ENCODE results near the gene PPP1R37. TPM values are rescaled to one million over a fixed set of nuclear protein-coding genes. Genes with fewer than 3 reads are reported as not detected.

The PPP1R37 gene
- total RNA-seq, 1 experiment from 2014 or later: 19.4 TPM

GRCh38 chr19:45163156-45163555 is 70.2 kb downstream of the PPP1R37 start:
- no peak for DNase-seq
- no peaks in the 10 kb centered on the region for H3K36me3 ChIP-seq
- peaks cover 35% of the 10 kb centered on the region for H3K27me3 ChIP-seq
- peaks cover 13% of the 10 kb centered on the region; the same call in 1 of the 2 replicates for H3K4me1 ChIP-seq
- H3K27ac ChIP-seq: no peak overlapping the region
- no peaks in the 10 kb centered on the region for H3K9me3 ChIP-seq (replicated peaks)
- no peak overlapping the region for H3K4me3 ChIP-seq

GRCh38 chr19:45163751-45164460 is 70.9 kb downstream of the PPP1R37 start:
- Histone ChIP-seq H3K4me1 (peaks cover 13% of the 10 kb centered on the region; the same call in 1 of the 2 replicates), H3K9me3 (replicated peaks) (no peaks in the 10 kb centered on the region), H3K27ac (no peak overlapping the region), H3K36me3 (no peaks in the 10 kb centered on the region), H3K27me3 (peaks cover 28% of the 10 kb centered on the region), H3K4me3 (no peak overlapping the region)
- DNase-seq: no peak

- H3K4me3 ChIP-seq: no peak overlapping the region
- H3K9me3 ChIP-seq (replicated peaks): no peaks in the 10 kb centered on the region
- DNase-seq: peak; percentile 81 to 85
- H3K27ac ChIP-seq: no peak overlapping the region
- H3K4me1 ChIP-seq: peaks cover 13% of the 10 kb centered on the region; the same call in 1 of the 2 replicates
- H3K27me3 ChIP-seq: peaks cover 19% of the 10 kb centered on the region
- H3K36me3 ChIP-seq: no peaks in the 10 kb centered on the region
Measured at GRCh38 chr19:45164577-45165335, 71.8 kb downstream of the PPP1R37 start.

- H3K4me3 ChIP-seq: no peak overlapping the region
- H3K27me3 ChIP-seq: peaks cover 6% of the 10 kb centered on the region; the same call in 1 of the 2 replicates
- no peaks in the 10 kb centered on the region for H3K9me3 ChIP-seq (replicated peaks)
- peak; percentile 46 to 58 for DNase-seq
- H3K4me1 ChIP-seq: peaks cover 13% of the 10 kb centered on the region; the same call in 1 of the 2 replicates
- H3K36me3 ChIP-seq: no peaks in the 10 kb centered on the region
- no peak overlapping the region for H3K27ac ChIP-seq
Measured at GRCh38 chr19:45166723-45167252, 73.8 kb downstream of the PPP1R37 start.

- Histone ChIP-seq H3K4me1 (peaks cover 13% of the 10 kb centered on the region; the same call in 1 of the 2 replicates), H3K9me3 (replicated peaks) (no peaks in the 10 kb centered on the region)
- DNase-seq: no peak
Measured at GRCh38 chr19:45168767-45169351, 75.9 kb downstream of the PPP1R37 start.

GRCh38 chr19:45169602-45170001 is 76.6 kb downstream of the PPP1R37 start:
- no peak for DNase-seq
- Histone ChIP-seq H3K4me1 (peaks cover 13% of the 10 kb centered on the region; the same call in 1 of the 2 replicates), H3K4me3 (no peak overlapping the region), H3K27me3 (no peaks in the 10 kb centered on the region), H3K36me3 (no peaks in the 10 kb centered on the region), H3K9me3 (replicated peaks) (no peaks in the 10 kb centered on the region), H3K27ac (no peak overlapping the region)

More at GRCh38 chr19:45168767-45169351, 75.9 kb downstream of the PPP1R37 start:
- no peak overlapping the region for H3K27ac ChIP-seq
- no peaks in the 10 kb centered on the region for H3K36me3 ChIP-seq
- no peak overlapping the region for H3K4me3 ChIP-seq
- H3K27me3 ChIP-seq: no peaks in the 10 kb centered on the region

GRCh38 chr19:45170146-45171106 is 77.4 kb downstream of the PPP1R37 start:
- Histone ChIP-seq H3K27ac (no peak overlapping the region), H3K4me3 (no peak overlapping the region), H3K27me3 (no peaks in the 10 kb centered on the region), H3K4me1 (peaks cover 9% of the 10 kb centered on the region; the same call in 1 of the 2 replicates), H3K9me3 (replicated peaks) (no peaks in the 10 kb centered on the region), H3K36me3 (no peaks in the 10 kb centered on the region)
- DNase-seq: no peak

- H3K36me3 ChIP-seq: no peaks in the 10 kb centered on the region
- no peak for DNase-seq
- no peaks in the 10 kb centered on the region for H3K9me3 ChIP-seq (replicated peaks)
- no peak overlapping the region for H3K4me3 ChIP-seq
- no peak overlapping the region for H3K27ac ChIP-seq
- H3K27me3 ChIP-seq: no peaks in the 10 kb centered on the region
- peaks cover 9% of the 10 kb centered on the region; the same call in 1 of the 2 replicates for H3K4me1 ChIP-seq
Measured at GRCh38 chr19:45171211-45171623, 78.2 kb downstream of the PPP1R37 start.

- H3K9me3 ChIP-seq (replicated peaks): no peaks in the 10 kb centered on the region
- no peak for DNase-seq
- H3K4me3 ChIP-seq: no peak overlapping the region
- H3K27ac ChIP-seq: no peak overlapping the region
- H3K36me3 ChIP-seq: no peaks in the 10 kb centered on the region
- H3K27me3 ChIP-seq: no peaks in the 10 kb centered on the region
- H3K4me1 ChIP-seq: peaks cover 2% of the 10 kb centered on the region; the same call in 1 of the 2 replicates
Measured at GRCh38 chr19:45172173-45172572, 79.2 kb downstream of the PPP1R37 start.

- no peak overlapping the region for H3K4me3 ChIP-seq
- H3K4me1 ChIP-seq: no peaks in the 10 kb centered on the region
- H3K27ac ChIP-seq: no peak overlapping the region
- H3K27me3 ChIP-seq: no peaks in the 10 kb centered on the region
- H3K36me3 ChIP-seq: no peaks in the 10 kb centered on the region
- no peak for DNase-seq
- no peaks in the 10 kb centered on the region for H3K9me3 ChIP-seq (replicated peaks)
Measured at GRCh38 chr19:45172611-45173208, 79.7 kb downstream of the PPP1R37 start.

- DNase-seq: peak; percentile 55 to 70
- Histone ChIP-seq H3K27me3 (no peaks in the 10 kb centered on the region), H3K27ac (no peak overlapping the region), H3K4me1 (no peaks in the 10 kb centered on the region), H3K4me3 (no peak overlapping the region), H3K9me3 (replicated peaks) (no peaks in the 10 kb centered on the region), H3K36me3 (no peaks in the 10 kb centered on the region)
Measured at GRCh38 chr19:45173816-45174215, 80.8 kb downstream of the PPP1R37 start.

GRCh38 chr19:45175515-45176345 is 82.8 kb downstream of the PPP1R37 start:
- Histone ChIP-seq H3K9me3 (replicated peaks) (no peaks in the 10 kb centered on the region), H3K27me3 (no peaks in the 10 kb centered on the region)

GRCh38 chr19:45177817-45178261 is 84.9 kb downstream of the PPP1R37 start, which contains the start of gene TRAPPC6A:
Gene TRAPPC6A, minus strand, starts transcription at chr19:45178237. Its CDS starts 19 bp downstream, at chr19:45178218.
- peak in 1 of 2 experiments; percentile 36 for DNase-seq
- peak within 1 kb of the TSS; percentile 37 for H3K27ac ChIP-seq
- H3K4me1 ChIP-seq: no peaks in the 10 kb centered on the region
- no peaks in the 10 kb centered on the region for H3K36me3 ChIP-seq
- H3K27me3 ChIP-seq: no peaks in the 10 kb centered on the region
- peak within 1 kb of the TSS; percentile 77 for H3K4me3 ChIP-seq
- no peaks in the 10 kb centered on the region for H3K9me3 ChIP-seq (replicated peaks)

More at GRCh38 chr19:45175515-45176345, 82.8 kb downstream of the PPP1R37 start:
- no peak for DNase-seq
- Histone ChIP-seq H3K4me1 (no peaks in the 10 kb centered on the region), H3K4me3 (no peak overlapping the region), H3K36me3 (no peaks in the 10 kb centered on the region), H3K27ac (no peak overlapping the region)

All from SJCRH30 (cell line).